B cell (primary cell): ENCODE results near the gene SLC38A1. TPM values are rescaled to one million over a fixed set of nuclear protein-coding genes. Genes with fewer than 3 reads are reported as not detected.

ENCODE experiments used
- ATAC-seq: fragments of 200-7000 bp; cut with Tn5 transposase; one replicate; pipeline ENCODE4 v1.10.0; 2021; ENCODE audit warnings: low read depth, mild to moderate bottlenecking, moderate number of reproducible peaks, moderate library complexity
- CTCF ChIA-PET: fragments of 350-600 bp; sonication (Branson Sonifier 250); formaldehyde crosslinking; loops from one replicate; lab custom pipeline; 2021; ENCODE audit warnings: antibody characterized with exemption, inconsistent platforms; lab: Charles Lee
- POLR2A ChIA-PET: fragments of 350-600 bp; sonication (Branson Sonifier 250); formaldehyde crosslinking; loops from one replicate; lab custom pipeline; 2021; ENCODE audit warnings: antibody characterized with exemption; lab: Charles Lee
- DNase-seq: peaks from one replicate; pipeline ENCODE4 v3.0.0; 2013
- H2AFZ ChIP-seq: 2 replicates; pipeline ENCODE4 v1.6.1; 2012; ENCODE audit warnings: mild to moderate bottlenecking, low read depth, low read length; ENCODE audit not compliant: insufficient read depth, poor library complexity, severe bottlenecking
- H3K27ac ChIP-seq, 2 donors: 1 replicate in 1 of 2; 2 replicates in 1 of 2; pipeline ENCODE4 v1.5.1; 2012 to 2013; ENCODE audit warnings: low read length in 2 of 2, mild to moderate bottlenecking in 2 of 2, moderate library complexity in 1 of 2
- H3K27me3 ChIP-seq, 4 experiments: fragments of 200-600 bp in 1 of 4; sonication (generic) in 1 of 4; replicated peaks in 1 of 4; 1 replicate in 2 of 4; 2 replicates in 2 of 4; pipeline versions ENCODE4 v1.6.1 to v1.7.0; 2013 to 2016; ENCODE audit warnings: low read length in 3 of 4, mild to moderate bottlenecking in 2 of 4, mixed read lengths in 1 of 4, moderate library complexity in 1 of 4; ENCODE audit not compliant: insufficient read depth in 4 of 4, control insufficient read depth in 3 of 4; ENCODE audit errors: control extremely low read depth in 1 of 4
- H3K36me3 ChIP-seq, 2 experiments: replicated peaks in 1 of 2; 1 replicate in 1 of 2; 2 replicates in 1 of 2; pipeline versions ENCODE4 v1.6.1 to v1.7.1; 2013; ENCODE audit warnings: low read length in 1 of 2; ENCODE audit not compliant: insufficient read depth in 2 of 2, control insufficient read depth in 1 of 2; ENCODE audit errors: control extremely low read depth in 1 of 2, extremely low read depth in 1 of 2
- H3K4me1 ChIP-seq, 2 donors: fragments of 200-600 bp in 1 of 2; sonication (generic) in 1 of 2; 1 replicate in 1 of 2; 2 replicates in 1 of 2; pipeline versions ENCODE4 v1.5.1 to v1.6.1; 2013 to 2017; ENCODE audit warnings: low read length in 2 of 2; ENCODE audit not compliant: control insufficient read depth in 2 of 2, insufficient read depth in 2 of 2
- H3K4me2 ChIP-seq: replicated peaks from 2 replicates; pipeline ENCODE3; 2012; ENCODE audit warnings: mild to moderate bottlenecking, low read depth, low read length; ENCODE audit not compliant: poor library complexity, severe bottlenecking
- H3K4me3 ChIP-seq, 5 experiments: fragments of 200-600 bp in 1 of 5; sonication (generic) in 1 of 5; 1 replicate in 3 of 5; 2 replicates in 2 of 5; pipeline versions ENCODE4 v1.5.1 to v1.7.0; 2011 to 2016; ENCODE audit warnings: low read length in 4 of 5, mild to moderate bottlenecking in 4 of 5, low read depth in 2 of 5, control low read depth in 1 of 5, moderate library complexity in 1 of 5; ENCODE audit not compliant: insufficient read depth in 1 of 5; ENCODE audit errors: control extremely low read depth in 1 of 5, extremely low read depth in 1 of 5
- H3K79me2 ChIP-seq: fragments of 200-600 bp; sonication (generic); one replicate; pipeline ENCODE4 v1.6.0; 2016; ENCODE audit warnings: low read length; ENCODE audit not compliant: control insufficient read depth, insufficient read depth
- H3K9ac ChIP-seq: fragments of 200-600 bp; sonication (generic); 2 replicates; pipeline ENCODE4 v1.6.1; 2017; ENCODE audit warnings: mild to moderate bottlenecking, low read length, moderate library complexity
- H3K9me3 ChIP-seq, 3 donors: one replicate each; pipeline versions ENCODE4 v1.6.1 to v1.7.1; 2013; ENCODE audit warnings: low read length in 2 of 3; ENCODE audit not compliant: control insufficient read depth in 2 of 3, insufficient read depth in 1 of 3; ENCODE audit errors: control extremely low read depth in 1 of 3
- H4K20me1 ChIP-seq: 2 replicates; pipeline ENCODE4 v1.6.0; 2012; ENCODE audit warnings: mild to moderate bottlenecking, low read length; ENCODE audit not compliant: insufficient read depth, control insufficient read depth, poor library complexity, severe bottlenecking
- H3K27ac Mint-ChIP-seq: one replicate; pipeline ENCODE4 v1.8.0; 2021; ENCODE audit warnings: mixed read lengths
- H3K27me3 Mint-ChIP-seq: one replicate; pipeline ENCODE4 v1.8.0; 2021; ENCODE audit warnings: mixed read lengths
- H3K4me1 Mint-ChIP-seq: one replicate; pipeline ENCODE4 v1.8.0; 2021; ENCODE audit warnings: mixed read lengths
- H3K4me3 Mint-ChIP-seq: one replicate; pipeline ENCODE4 v1.8.0; 2021; ENCODE audit warnings: mixed read lengths
- H3K9me3 Mint-ChIP-seq: one replicate; pipeline ENCODE4 v1.8.0; 2022; ENCODE audit warnings: mixed read lengths; ENCODE audit not compliant: insufficient read depth
- EZH2 ChIP-seq: IDR thresholded peaks from 2 replicates; pipeline ENCODE4 v1.6.1; 2012; ENCODE audit warnings: borderline replicate concordance, low read depth, mild to moderate bottlenecking, moderate library complexity, low read length; ENCODE audit not compliant: insufficient read depth, poor library complexity, severe bottlenecking
- WGBS: methylation state at CpG from one replicate; pipeline ENCODE4 v1.1.5; 2013; ENCODE audit warnings: missing lambda C conversion rate; ENCODE audit not compliant: insufficient coverage; 5-methylcytosine and 5-hydroxymethylcytosine counted together
- intact Hi-C: fragments of 100-400 bp; cut with micrococcal nuclease; formaldehyde crosslinking; loops from one replicate; pipeline ENCODE4 v1.10.0; 2022
- polyA plus RNA-seq: library from polyadenylated mRNA; depleted of rRNA; stranded (reverse); fragments of >200 nt; gene quantifications from 2 replicates; pipeline ENCODE4 v1.2.3, GENCODE V29; 2012
- total RNA-seq, 2 donors: library from RNA; stranded (reverse); fragments of 120-200 nt in 1 of 2; gene quantifications; 1 replicate in 1 of 2; 2 replicates in 1 of 2; pipeline versions ENCODE4 v1.2.3 to v1.2.4, GENCODE V29; 2013 to 2022
- TF ChIP-seq, protein P1 (sequence below): fragments of 200-600 bp; IDR thresholded peaks from one replicate; pipeline ENCODE4 v1.8.0; 2022; ENCODE audit warnings: antibody characterized with exemption, mild to moderate bottlenecking

SLC38A1 gene
- total and polyA plus RNA-seq, 2 donors (not counting 1 experiment from before 2014, with no cell fraction given): 38.1 to 205 TPM

DNA sequence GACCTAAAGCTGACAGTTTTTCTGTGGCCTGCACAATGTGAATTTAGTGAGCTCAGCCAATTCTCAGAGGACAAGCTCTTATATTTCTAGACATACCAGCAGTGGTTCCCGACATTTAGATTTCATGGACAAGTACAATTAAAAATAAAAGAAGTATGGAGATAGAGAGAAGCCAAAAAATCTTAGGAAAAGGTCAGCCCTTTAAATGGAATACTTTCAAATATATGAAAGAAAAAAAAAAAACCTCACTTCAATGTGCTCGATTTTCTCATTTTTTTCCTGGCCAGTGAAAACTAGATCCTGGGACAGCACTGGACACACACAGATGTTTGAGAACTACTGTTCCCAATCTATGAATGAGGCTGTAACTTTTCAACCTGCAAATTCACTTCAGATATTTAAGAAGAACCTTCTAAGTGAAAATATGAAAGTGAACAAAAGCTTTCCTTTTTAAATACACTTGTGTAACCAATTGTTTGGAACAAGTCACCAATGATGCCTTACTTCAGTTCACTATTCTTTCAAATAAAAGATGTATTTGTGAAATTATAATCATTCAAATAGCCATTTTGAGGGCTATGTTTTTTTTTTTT, 109.4 kb downstream of the SLC38A1 start:
- Mint-ChIP-seq H3K4me3 (no peak overlapping the region), H3K27ac (no peak overlapping the region), H3K4me1 (peaks cover 32% of the 10 kb centered on the region), H3K27me3 (no peaks in the 10 kb centered on the region), H3K9me3 (peaks cover 7% of the 10 kb centered on the region)
- CTCF ChIA-PET: interaction anchor here (0.6 to 1.5 kb wide), 8 partner anchors 9 to 418 kb away, joined by 3 to 7 read pairs (median 4); no protein-coding TSS in a partner anchor
- no CpG with 5 or more reads among the region's 2 CpGs for WGBS
- Histone ChIP-seq H3K27me3 (no peaks in the 10 kb centered on the region), H4K20me1 (no peaks in the 10 kb centered on the region), H3K79me2 (no peaks in the 10 kb centered on the region), H3K9me3 (peaks cover 3 to 10% (median 4%) of the 10 kb centered on the region in 3 donors), H3K4me1 (peaks cover 11 to 17% of the 10 kb centered on the region in 2 donors), H3K9ac (no peak overlapping the region), H3K36me3 (no peaks in the 10 kb centered on the region), H2AFZ (peak overlapping the region; percentile 23), H3K4me3 (no peak overlapping the region), H3K4me2 (no peak overlapping the region), H3K27ac (no peak overlapping the region)
- intact Hi-C loops: no loop called here
- POLR2A ChIA-PET: no interaction called here
- DNase-seq (no peak), ATAC-seq (no peak)
- TF ChIP-seq, protein P1, sequence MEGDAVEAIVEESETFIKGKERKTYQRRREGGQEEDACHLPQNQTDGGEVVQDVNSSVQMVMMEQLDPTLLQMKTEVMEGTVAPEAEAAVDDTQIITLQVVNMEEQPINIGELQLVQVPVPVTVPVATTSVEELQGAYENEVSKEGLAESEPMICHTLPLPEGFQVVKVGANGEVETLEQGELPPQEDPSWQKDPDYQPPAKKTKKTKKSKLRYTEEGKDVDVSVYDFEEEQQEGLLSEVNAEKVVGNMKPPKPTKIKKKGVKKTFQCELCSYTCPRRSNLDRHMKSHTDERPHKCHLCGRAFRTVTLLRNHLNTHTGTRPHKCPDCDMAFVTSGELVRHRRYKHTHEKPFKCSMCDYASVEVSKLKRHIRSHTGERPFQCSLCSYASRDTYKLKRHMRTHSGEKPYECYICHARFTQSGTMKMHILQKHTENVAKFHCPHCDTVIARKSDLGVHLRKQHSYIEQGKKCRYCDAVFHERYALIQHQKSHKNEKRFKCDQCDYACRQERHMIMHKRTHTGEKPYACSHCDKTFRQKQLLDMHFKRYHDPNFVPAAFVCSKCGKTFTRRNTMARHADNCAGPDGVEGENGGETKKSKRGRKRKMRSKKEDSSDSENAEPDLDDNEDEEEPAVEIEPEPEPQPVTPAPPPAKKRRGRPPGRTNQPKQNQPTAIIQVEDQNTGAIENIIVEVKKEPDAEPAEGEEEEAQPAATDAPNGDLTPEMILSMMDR: no peak
- no peak for TF ChIP-seq EZH2

GRCh38 chr12:46158501-46158900, 110.3 kb downstream of the SLC38A1 start:
- TF ChIP-seq, protein P1: no peak
- TF ChIP-seq EZH2: no peak
- Histone ChIP-seq H3K79me2 (no peaks in the 10 kb centered on the region), H3K4me1 (peaks cover 15 to 18% of the 10 kb centered on the region in 2 donors), H3K4me3 (no peak overlapping the region), H3K27me3 (no peaks in the 10 kb centered on the region), H2AFZ (no peak overlapping the region), H4K20me1 (no peaks in the 10 kb centered on the region), H3K36me3 (no peaks in the 10 kb centered on the region), H3K4me2 (no peak overlapping the region), H3K27ac (no peak overlapping the region), H3K9ac (no peak overlapping the region), H3K9me3 (peaks cover 3 to 10% (median 4%) of the 10 kb centered on the region in 3 donors)
- ATAC-seq (no peak), DNase-seq (no peak)
- 100% methylated on average over 1 of the region's 1 CpG for WGBS
- ChIA-PET CTCF (interaction anchor here (0.6 to 3.1 kb wide), 4 partner anchors 17 to 419 kb away, joined by 4 to 10 read pairs (median 6); no protein-coding TSS in a partner anchor), POLR2A (no interaction called here)
- no peak overlapping the region for H3K27ac Mint-ChIP-seq
- no peaks in the 10 kb centered on the region for H3K27me3 Mint-ChIP-seq
- intact Hi-C loops: no loop called here
- no peak overlapping the region for H3K4me3 Mint-ChIP-seq
- H3K9me3 Mint-ChIP-seq: peaks cover 7% of the 10 kb centered on the region
- H3K4me1 Mint-ChIP-seq: peaks cover 35% of the 10 kb centered on the region
